Activated CD8-positive, alpha-beta memory T cell treated with anti-CD3 and anti-CD28 coated beads for 4 hours (primary cell): ENCODE data around the gene INO80.
A peak's percentile ranks its signal among the peaks of the same experiment; 100 is the strongest.

Experiments
- DNase-seq, 2 donors: peaks; one replicate each; pipeline ENCODE4 v3.0.0-alpha.2; 2020; ENCODE audit warnings: low read depth in 2 of 2

Gene INO80

GRCh38 chr15:41048397-41048796 lies 67.7 kb downstream of the INO80 start:
- no peak for DNase-seq

- DNase-seq = no peak
Measured at GRCh38 chr15:41047474-41047873, 68.6 kb downstream of the INO80 start.

- DNase-seq = no peak
Measured at GRCh38 chr15:41043276-41043951, 72.7 kb downstream of the INO80 start.

- no peak for DNase-seq
Measured at GRCh38 chr15:41042851-41043250, 73.2 kb downstream of the INO80 start.

- DNase-seq = no peak
Measured at GRCh38 chr15:41039121-41039520, 77.0 kb downstream of the INO80 start.

GRCh38 chr15:41032079-41032328 lies 84.1 kb downstream of the INO80 start:
- DNase-seq = no peak

GRCh38 chr15:41031232-41032078 lies 84.6 kb downstream of the INO80 start:
- DNase-seq = no peak

DNA sequence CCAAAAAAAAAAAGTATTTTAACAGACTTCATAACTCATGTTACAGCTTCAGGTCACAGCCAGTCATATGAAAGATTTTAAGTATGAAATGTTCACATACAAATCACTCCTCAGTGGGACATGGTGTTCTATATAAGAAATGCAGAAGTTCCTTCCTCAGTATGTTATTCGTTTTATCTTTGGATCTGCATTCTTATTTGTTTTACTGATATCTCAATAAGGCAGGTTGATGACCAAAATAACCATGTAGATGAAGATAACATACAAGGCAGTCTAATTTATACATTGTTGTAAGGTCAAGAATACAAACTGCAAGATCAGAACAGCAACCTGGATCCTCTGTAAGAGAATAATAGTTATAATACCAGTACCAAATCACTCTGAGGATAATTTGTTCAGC lies 87.2 kb downstream of the INO80 start:
- DNase-seq = no peak

DNA sequence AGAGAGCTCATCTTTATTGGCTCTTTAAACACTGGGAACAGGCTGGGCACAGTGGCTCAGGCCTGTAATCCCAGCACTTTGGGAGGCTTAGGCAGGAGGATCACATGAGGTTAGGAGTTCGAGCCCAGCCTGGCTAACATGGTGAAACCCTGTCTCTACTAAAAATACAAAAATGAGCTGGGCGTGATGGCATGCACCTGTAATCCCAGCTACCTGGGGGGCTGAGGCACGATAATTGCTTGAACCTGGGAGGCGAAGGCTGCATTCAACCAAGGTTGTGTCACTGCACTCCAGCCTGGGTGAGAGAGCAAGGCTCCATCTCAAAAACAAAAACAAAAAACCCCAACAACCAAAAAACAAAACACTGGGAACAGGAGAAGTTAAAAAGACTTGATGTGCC lies 90.7 kb downstream of the INO80 start:
- DNase-seq = no peak

- DNase-seq = no peak
Measured at GRCh38 chr15:41024885-41025284, 91.2 kb downstream of the INO80 start.

DNA sequence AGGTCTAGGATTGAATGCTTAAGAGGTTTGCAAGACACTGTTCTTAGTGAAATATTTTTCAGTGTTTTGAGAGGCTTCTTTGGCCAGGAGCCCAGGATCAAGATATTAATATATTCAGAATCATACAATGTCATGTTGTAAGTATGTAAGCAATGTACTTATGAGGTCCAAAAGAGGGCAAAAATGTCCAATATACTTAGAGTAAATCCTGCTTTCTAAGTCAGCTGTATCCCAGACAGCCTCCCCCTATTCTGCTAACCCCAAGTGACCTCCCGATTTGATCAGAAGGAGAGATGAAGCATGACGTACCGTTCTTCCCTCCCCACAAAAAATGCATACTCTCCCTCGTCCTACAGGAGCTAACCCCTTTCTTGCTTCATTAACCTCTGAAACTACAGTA lies 91.9 kb downstream of the INO80 start:
- DNase-seq = no peak

DNA sequence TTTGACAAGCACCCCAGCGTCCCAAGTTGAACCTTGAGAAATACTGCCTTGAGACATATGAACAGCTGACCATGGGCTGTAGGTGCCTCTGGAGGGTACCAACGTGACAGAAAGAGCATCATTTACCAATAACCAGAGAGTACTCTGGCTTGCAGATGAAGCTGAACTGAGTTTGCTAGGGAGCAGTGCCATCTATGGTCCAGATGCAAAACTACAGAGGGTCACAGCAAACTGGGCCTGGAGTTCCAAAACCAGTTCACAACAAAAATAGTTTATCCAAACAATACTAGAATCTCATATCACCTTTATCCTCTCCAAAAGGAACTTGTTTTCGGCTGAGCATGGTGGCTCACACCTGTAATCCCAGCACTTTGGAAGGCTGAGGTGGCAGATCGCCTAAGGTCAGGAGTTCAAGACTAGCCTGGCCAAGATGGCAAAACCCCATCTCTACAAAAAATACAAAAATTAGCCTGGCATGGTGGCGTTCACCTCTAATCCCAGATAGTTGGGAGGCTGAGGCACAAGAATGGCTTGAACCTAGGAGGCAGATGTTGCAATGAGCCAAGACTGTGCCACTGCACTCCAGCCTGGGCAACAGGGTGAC lies 93.5 kb downstream of the INO80 start:
- DNase-seq = peak in 1 of 2 donors; percentile 5

DNA sequence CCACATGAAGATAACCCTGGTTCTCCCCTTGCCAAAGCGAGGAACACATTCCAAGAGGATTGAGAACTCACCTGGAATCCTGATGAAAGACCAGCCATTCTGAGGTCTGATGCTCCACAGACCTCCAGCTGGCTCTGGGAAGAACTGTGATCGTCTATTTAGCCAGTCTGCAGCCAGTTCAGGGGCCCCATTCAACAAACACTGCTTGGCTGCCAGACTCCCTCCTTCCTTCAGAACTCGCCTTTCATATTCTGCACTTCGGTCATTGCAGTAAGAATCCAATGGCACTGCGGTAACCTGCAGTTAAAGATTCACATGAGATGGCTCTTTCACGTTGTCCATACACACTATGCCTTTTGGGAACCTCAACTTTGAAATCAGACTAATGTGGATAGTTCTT lies 95.3 kb downstream of the INO80 start:
- no peak for DNase-seq

DNA sequence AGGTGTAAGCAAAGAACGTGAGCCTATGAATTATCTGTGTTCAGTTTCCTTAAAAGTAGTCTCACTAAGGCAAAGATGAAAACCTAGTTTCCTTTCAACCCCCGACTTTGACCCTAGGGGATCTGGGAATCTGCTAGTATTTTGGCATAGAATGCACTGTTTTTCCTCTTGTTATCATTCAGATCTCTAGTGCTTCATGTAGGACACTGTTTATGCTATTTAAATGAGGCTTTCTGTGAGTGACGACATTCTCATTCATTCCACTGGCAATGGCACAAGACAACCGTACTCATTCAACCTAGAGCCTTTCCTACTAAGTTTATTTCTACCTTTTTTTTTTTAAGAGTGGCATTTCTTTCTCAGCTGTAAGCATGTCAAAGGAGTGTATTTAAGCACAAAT lies 95.8 kb downstream of the INO80 start:
- DNase-seq = no peak

DNA sequence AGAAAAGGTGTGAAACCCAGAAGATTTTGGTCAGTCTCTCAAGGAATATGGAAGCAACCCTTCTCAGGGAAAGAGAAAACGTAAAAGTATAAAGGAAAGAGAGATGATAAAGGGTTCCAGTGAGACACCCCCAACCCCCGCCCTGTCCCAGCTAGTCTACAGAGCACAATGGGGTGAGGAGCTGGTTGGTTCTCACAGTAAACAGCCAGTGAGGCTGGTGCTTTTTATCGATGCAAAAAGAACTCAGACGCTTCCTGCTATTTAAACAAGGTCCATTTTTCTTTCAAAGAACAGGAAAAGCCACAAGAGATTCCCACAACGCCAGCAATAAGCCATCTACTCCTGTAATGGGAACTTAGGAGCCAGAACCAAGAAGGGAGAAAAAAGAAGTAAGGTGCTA lies 96.9 kb downstream of the INO80 start:
- DNase-seq = no peak

- no peak for DNase-seq
Measured at GRCh38 chr15:41018534-41018933, 97.5 kb downstream of the INO80 start.

- DNase-seq = no peak
Measured at GRCh38 chr15:41017066-41017735, 98.9 kb downstream of the INO80 start.

- no peak for DNase-seq
Measured at GRCh38 chr15:41013691-41014414, 102.2 kb downstream of the INO80 start.

DNA sequence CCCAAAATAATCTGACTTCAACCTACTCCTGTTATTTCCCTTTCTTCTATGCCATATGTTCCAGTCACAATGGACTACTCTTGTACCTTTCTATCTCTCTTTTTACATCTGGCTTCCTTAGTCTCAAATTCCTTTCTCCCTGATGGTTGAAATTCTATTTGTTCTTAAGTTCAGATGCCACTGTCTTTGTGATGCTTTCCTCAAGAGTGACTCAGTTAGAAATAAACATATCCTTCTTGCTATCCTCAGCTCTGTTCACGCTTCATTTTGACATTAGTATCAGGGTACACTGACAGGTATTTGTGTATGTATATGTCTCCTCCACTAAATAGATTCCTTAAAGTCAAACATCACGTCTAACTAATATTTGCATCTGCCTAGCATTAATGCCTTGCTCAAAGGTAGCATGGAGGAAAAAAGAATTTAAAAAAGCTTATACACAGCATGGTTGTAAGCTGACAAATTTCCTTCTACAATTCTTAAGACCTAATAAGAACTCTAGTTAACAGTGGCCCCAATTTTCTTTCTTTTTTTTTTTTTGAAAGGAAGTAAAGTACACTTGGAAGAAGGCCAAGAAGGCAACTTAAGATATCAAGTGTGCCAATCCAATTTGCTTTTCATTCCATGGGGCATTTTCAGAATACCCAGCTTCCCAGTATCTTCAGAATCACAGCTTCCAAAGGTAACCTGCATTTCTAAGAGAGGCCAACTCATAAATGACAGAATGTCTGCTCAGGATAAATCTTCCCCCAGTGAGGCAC lies 104.8 kb downstream of the INO80 start:
- no peak for DNase-seq

- DNase-seq = no peak
Measured at GRCh38 chr15:41010345-41010744, 105.7 kb downstream of the INO80 start.

DNA sequence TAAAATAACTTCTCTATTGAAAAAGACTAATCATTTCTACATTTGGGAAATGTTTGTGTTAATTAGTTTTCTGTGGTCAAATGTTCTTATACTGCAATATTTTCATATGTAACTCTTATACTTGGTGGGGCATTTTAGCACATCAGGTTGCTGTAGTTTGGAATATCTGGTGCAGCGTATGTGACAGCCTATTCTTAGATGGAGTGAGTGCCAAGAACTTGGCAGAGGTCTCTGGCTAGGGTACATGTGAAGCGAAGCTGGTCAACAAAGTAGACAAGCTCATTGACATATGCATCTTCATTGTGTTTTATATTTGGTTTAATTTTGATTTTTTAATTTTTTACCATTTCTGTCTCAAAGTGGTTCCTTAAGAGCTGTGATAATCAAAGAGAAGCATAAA lies 109.6 kb downstream of the INO80 start:
- DNase-seq = no peak
